Panc1 (cell line): ENCODE measurements around the gene KRT38. TPM values are rescaled to one million over a fixed set of nuclear protein-coding genes. Genes with fewer than 3 reads are reported as not detected.

Experiments
- ATAC-seq: fragments of 200-7000 bp; cut with Tn5 transposase; 2 replicates; pipeline ENCODE4 v1.9.1; 2020; ENCODE audit warnings: mild to moderate bottlenecking, moderate library complexity
- BruUV-seq: library from RNA; stranded (reverse); fragments of 400-500 nt; replicated peaks from 2 replicates; lab custom pipeline; 2021; lab: Mats Ljungman, UMichigan
- CTCF ChIA-PET: fragments of 300-600 bp; sonication (Branson Sonifier 250); formaldehyde crosslinking; loops from one replicate; lab custom pipeline; 2022; ENCODE audit warnings: antibody characterized with exemption; lab: Charles Lee
- POLR2A ChIA-PET: fragments of 300-600 bp; sonication (Branson Sonifier 250); formaldehyde crosslinking; loops from one replicate; lab custom pipeline; 2022; ENCODE audit warnings: antibody characterized with exemption; lab: Charles Lee
- DNase-seq: peaks from one replicate; pipeline ENCODE4 v3.0.0-alpha.2; 2010; ENCODE audit warnings: low read depth, low spot score
- H3K27ac ChIP-seq: 2 replicates; pipeline ENCODE4 v1.5.1; 2011; ENCODE audit warnings: mild to moderate bottlenecking, low read length, inconsistent platforms
- H3K27me3 ChIP-seq: fragments of 200-500 bp; sonication (Bioruptor generic); 2 replicates; pipeline ENCODE4 v1.6.0; 2014; ENCODE audit warnings: low read length, inconsistent platforms; ENCODE audit not compliant: control insufficient read depth, insufficient read depth
- H3K36me3 ChIP-seq: fragments of 200-500 bp; sonication (Bioruptor generic); 2 replicates; pipeline ENCODE4 v1.5.1; 2014; ENCODE audit warnings: inconsistent platforms, mild to moderate bottlenecking, low read length, moderate library complexity; ENCODE audit not compliant: control insufficient read depth, insufficient read depth
- H3K4me1 ChIP-seq: 2 replicates; pipeline ENCODE4 v1.5.1; 2011; ENCODE audit warnings: inconsistent platforms, mild to moderate bottlenecking, low read length, moderate library complexity; ENCODE audit not compliant: control insufficient read depth, insufficient read depth
- H3K4me3 ChIP-seq, 2 experiments: 2 replicates each; pipeline ENCODE4 v1.5.1; 2011 to 2012; ENCODE audit warnings: low read depth in 2 of 2, low read length in 2 of 2, mild to moderate bottlenecking in 2 of 2, inconsistent platforms in 1 of 2, moderate library complexity in 1 of 2
- H3K9me3 ChIP-seq: fragments of 200-500 bp; sonication (Bioruptor generic); 2 replicates; pipeline ENCODE4 v1.5.1; 2014; ENCODE audit warnings: low read depth, mild to moderate bottlenecking, inconsistent platforms, low read length, moderate library complexity; ENCODE audit not compliant: control insufficient read depth, insufficient read depth
- POLR2AphosphoS5 ChIP-seq: IDR thresholded peaks from 2 replicates; pipeline ENCODE4 v1.6.1; 2012; ENCODE audit warnings: mild to moderate bottlenecking, low read depth, low read length, moderate library complexity
- SIN3A ChIP-seq: IDR thresholded peaks from 2 replicates; pipeline ENCODE4 v1.6.1; 2012; ENCODE audit warnings: low read depth, mild to moderate bottlenecking, low read length, moderate library complexity, borderline replicate concordance; ENCODE audit not compliant: insufficient read depth
- TCF7L2 ChIP-seq: IDR thresholded peaks from 2 replicates; pipeline ENCODE4 v1.6.1; 2011; ENCODE audit warnings: mild to moderate bottlenecking, low read depth, low read length, inconsistent platforms
- in situ Hi-C: cut with HindIII; loops from 2 replicates; pipeline ENCODE4 v1.10.0; 2016; ENCODE audit warnings: low sequenced_read_pairs, low pct_unique_long_range_greater_than_20kb
- intact Hi-C: fragments of 100-400 bp; cut with micrococcal nuclease; formaldehyde crosslinking; loops from one replicate; pipeline ENCODE4 v1.10.0; 2022; ENCODE audit not compliant: unreplicated experiment
- total RNA-seq: library from RNA; stranded (reverse); gene quantifications from one replicate; pipeline ENCODE4 v1.2.1, GENCODE V29; 2021; ENCODE audit not compliant: unreplicated experiment
- TF ChIP-seq, protein P1 (sequence below): fragments of 450-650 bp; IDR thresholded peaks from 2 replicates; pipeline ENCODE4 v1.5.1; 2017; ENCODE audit warnings: mild to moderate bottlenecking
- TF ChIP-seq, protein P2 (sequence below), 2 experiments: IDR thresholded peaks; 2 replicates each; pipeline ENCODE4 v1.6.1; 2011 to 2012; ENCODE audit warnings: low read depth in 2 of 2, control low read depth in 1 of 2, low read length in 1 of 2, mild to moderate bottlenecking in 1 of 2, moderate library complexity in 1 of 2; ENCODE audit not compliant: insufficient read depth in 1 of 2

The KRT38 gene
- total RNA-seq, 1 experiment from 2014 or later, result not detected

DNA sequence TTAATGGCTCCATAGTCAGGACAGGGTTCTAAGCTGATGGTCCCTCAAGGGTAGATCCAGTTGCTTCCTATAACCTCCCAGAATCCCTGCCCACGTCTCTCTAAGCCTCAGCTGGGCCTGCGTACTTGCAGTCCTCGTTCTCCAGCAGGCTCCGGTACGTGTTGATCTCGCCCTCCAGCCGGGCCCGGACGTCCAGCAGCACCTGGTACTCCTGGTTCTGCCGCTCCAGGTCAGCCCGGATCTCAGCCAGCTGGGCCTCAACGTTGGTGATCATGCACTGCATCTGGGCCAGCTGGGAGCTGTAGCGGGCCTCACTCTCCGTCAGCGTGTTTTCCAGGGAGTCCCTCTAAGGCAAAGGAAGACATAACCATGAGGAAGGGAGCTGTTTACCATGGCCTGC lies 21.9 kb upstream of the KRT38 start:
- no peaks in the 10 kb centered on the region for H3K27me3 ChIP-seq
- in situ Hi-C loops (no loop called here), intact Hi-C loops (no loop called here)
- no peaks in the 10 kb centered on the region for H3K36me3 ChIP-seq
- no peak overlapping the region for H3K4me3 ChIP-seq
- TF ChIP-seq SIN3A (no peak), POLR2AphosphoS5 (no peak), TCF7L2 (no peak)
- TF ChIP-seq, protein P1, sequence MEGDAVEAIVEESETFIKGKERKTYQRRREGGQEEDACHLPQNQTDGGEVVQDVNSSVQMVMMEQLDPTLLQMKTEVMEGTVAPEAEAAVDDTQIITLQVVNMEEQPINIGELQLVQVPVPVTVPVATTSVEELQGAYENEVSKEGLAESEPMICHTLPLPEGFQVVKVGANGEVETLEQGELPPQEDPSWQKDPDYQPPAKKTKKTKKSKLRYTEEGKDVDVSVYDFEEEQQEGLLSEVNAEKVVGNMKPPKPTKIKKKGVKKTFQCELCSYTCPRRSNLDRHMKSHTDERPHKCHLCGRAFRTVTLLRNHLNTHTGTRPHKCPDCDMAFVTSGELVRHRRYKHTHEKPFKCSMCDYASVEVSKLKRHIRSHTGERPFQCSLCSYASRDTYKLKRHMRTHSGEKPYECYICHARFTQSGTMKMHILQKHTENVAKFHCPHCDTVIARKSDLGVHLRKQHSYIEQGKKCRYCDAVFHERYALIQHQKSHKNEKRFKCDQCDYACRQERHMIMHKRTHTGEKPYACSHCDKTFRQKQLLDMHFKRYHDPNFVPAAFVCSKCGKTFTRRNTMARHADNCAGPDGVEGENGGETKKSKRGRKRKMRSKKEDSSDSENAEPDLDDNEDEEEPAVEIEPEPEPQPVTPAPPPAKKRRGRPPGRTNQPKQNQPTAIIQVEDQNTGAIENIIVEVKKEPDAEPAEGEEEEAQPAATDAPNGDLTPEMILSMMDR, result no peak
- TF ChIP-seq, protein P2, sequence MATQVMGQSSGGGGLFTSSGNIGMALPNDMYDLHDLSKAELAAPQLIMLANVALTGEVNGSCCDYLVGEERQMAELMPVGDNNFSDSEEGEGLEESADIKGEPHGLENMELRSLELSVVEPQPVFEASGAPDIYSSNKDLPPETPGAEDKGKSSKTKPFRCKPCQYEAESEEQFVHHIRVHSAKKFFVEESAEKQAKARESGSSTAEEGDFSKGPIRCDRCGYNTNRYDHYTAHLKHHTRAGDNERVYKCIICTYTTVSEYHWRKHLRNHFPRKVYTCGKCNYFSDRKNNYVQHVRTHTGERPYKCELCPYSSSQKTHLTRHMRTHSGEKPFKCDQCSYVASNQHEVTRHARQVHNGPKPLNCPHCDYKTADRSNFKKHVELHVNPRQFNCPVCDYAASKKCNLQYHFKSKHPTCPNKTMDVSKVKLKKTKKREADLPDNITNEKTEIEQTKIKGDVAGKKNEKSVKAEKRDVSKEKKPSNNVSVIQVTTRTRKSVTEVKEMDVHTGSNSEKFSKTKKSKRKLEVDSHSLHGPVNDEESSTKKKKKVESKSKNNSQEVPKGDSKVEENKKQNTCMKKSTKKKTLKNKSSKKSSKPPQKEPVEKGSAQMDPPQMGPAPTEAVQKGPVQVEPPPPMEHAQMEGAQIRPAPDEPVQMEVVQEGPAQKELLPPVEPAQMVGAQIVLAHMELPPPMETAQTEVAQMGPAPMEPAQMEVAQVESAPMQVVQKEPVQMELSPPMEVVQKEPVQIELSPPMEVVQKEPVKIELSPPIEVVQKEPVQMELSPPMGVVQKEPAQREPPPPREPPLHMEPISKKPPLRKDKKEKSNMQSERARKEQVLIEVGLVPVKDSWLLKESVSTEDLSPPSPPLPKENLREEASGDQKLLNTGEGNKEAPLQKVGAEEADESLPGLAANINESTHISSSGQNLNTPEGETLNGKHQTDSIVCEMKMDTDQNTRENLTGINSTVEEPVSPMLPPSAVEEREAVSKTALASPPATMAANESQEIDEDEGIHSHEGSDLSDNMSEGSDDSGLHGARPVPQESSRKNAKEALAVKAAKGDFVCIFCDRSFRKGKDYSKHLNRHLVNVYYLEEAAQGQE (IDR thresholded peaks at IDR 0.05; ENCODE audit: insufficient read depth in 1 of 2, low read depth in 2 of 2, low read length in 1 of 2), result no peak
- ChIA-PET POLR2A (no interaction called here), CTCF (interaction anchor here (0.8 kb wide), 1 partner anchor 56 kb away, joined by 3 read pairs; the partner anchor contains the start of gene KRT15)
- DNase-seq (no peak), ATAC-seq (no peak)
- H3K4me1 ChIP-seq, result peaks cover 17% of the 10 kb centered on the region
- H3K9me3 ChIP-seq, result no peaks in the 10 kb centered on the region
- H3K27ac ChIP-seq, result peak overlapping the region; percentile 49; the same call in 1 of the 2 replicates
- no TSS peak for BruUV-seq

DNA sequence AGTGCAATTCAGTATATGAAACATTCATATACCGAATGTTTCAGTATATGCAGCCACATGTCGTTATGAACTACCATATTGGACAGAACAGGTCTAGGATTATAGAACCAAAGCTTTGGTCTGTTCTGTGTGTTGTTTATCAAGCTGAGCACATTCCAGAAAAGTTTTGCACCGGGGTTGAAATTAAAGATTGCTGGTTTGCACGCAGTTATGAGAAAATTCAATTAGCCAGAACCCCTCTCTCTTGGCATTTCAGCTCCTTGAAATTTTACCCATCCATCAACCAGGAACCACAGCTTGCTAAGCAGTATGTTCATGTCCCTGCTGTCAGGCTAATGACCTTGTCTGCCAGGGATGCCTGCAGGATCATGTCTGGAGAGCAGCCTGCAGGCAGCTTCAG lies 16.9 kb upstream of the KRT38 start:
- CTCF ChIA-PET, result interaction anchor here (0.8 kb wide), 1 partner anchor 51 kb away, joined by 3 read pairs; no protein-coding TSS in a partner anchor
- intact Hi-C loops, result no loop called here
- no peaks in the 10 kb centered on the region for H3K36me3 ChIP-seq
- POLR2A ChIA-PET, result no interaction called here
- no peaks in the 10 kb centered on the region; the same call in 1 of the 2 replicates for H3K9me3 ChIP-seq
- TF ChIP-seq POLR2AphosphoS5 (no peak), SIN3A (no peak), TCF7L2 (no peak)
- TF ChIP-seq, protein P1, result no peak
- TF ChIP-seq, protein P2 (IDR thresholded peaks at IDR 0.05; ENCODE audit: insufficient read depth in 1 of 2, low read depth in 2 of 2, low read length in 1 of 2), result no peak
- H3K27me3 ChIP-seq, result no peaks in the 10 kb centered on the region
- no TSS peak for BruUV-seq
- DNase-seq (no peak), ATAC-seq (no peak)
- H3K4me1 ChIP-seq, result no peaks in the 10 kb centered on the region
- in situ Hi-C loops, result no loop called here
- H3K4me3 ChIP-seq, result no peak overlapping the region
- H3K27ac ChIP-seq, result no peak overlapping the region
